A549 (cell line): Measurements from ENCODE around the gene PES1. TPM values are rescaled to one million over a fixed set of nuclear protein-coding genes. Genes with fewer than 3 reads are reported as not detected.

Experiments used
- ATAC-seq, 2 experiments: fragments of 200-7000 bp in 1 of 2; fragments of >200 bp in 1 of 2; cut with Nextera tagmentation in 1 of 2; cut with Tn5 transposase in 1 of 2; 3 replicates each; pipeline versions ENCODE4 v1.8.0 to v1.9.1; 2018 to 2020; ENCODE audit warnings: mild to moderate bottlenecking in 1 of 2, moderate library complexity in 1 of 2
- CTCF ChIA-PET: fragments of 300-600 bp; sonication (Branson Sonifier 250); formaldehyde crosslinking; extraction: SDS; loops from one replicate; lab custom pipeline; 2021; ENCODE audit warnings: antibody characterized with exemption, inconsistent platforms; lab: Yijun Ruan, JAX
- POLR2A ChIA-PET: fragments of 350-600 bp; formaldehyde crosslinking; extraction: SDS; loops from one replicate; lab custom pipeline; 2021; ENCODE audit warnings: antibody characterized with exemption, inconsistent platforms; lab: Yijun Ruan, JAX
- DNase-seq, 2 experiments: peaks; one replicate each; pipeline versions ENCODE4 v3.0.0 to v3.0.0-alpha.2; 2011 to 2016; ENCODE audit warnings: low read depth in 1 of 2, low spot score in 1 of 2
- FAIRE-seq: peaks from 2 replicates; lab custom pipeline; 2011; peaks lifted over from hg19 to GRCh38; lab: Jason Lieb, UNC
- H3K27ac ChIP-seq, 2 experiments: fragments of >200 bp; sonication (Bioruptor Twin); formaldehyde crosslinking; 3 replicates each; pipeline ENCODE4 v1.5.1; 2016 to 2017
- H3K4me1 ChIP-seq: fragments of >200 bp; sonication (Bioruptor Twin); formaldehyde crosslinking; 3 replicates; pipeline ENCODE4 v1.6.1; 2016
- H3K4me2 ChIP-seq: fragments of >200 bp; sonication (Bioruptor Twin); formaldehyde crosslinking; 3 replicates; pipeline ENCODE4 v1.6.1; 2016
- H3K4me3 ChIP-seq: fragments of >200 bp; sonication (Bioruptor Twin); formaldehyde crosslinking; 3 replicates; pipeline ENCODE4 v1.5.1; 2016
- H3K9me3 ChIP-seq: fragments of >200 bp; sonication (Bioruptor Twin); formaldehyde crosslinking; 3 replicates; pipeline ENCODE4 v1.6.1; 2016
- CHD2 ChIP-seq: fragments of 150-350 bp; IDR thresholded peaks from 2 replicates; pipeline ENCODE4 v1.6.1; 2014; ENCODE audit warnings: low read length; ENCODE audit not compliant: partially characterized antibody
- CHD4 ChIP-seq: fragments of 200-600 bp; sonication (generic); IDR thresholded peaks from 2 replicates; pipeline ENCODE4 v1.6.1; 2016; ENCODE audit warnings: antibody characterized with exemption, mild to moderate bottlenecking, borderline replicate concordance
- ESRRA ChIP-seq: fragments of 150-350 bp; IDR thresholded peaks from 2 replicates; pipeline ENCODE4 v1.6.1; 2014; ENCODE audit warnings: mild to moderate bottlenecking, low read length, borderline replicate concordance
- FOSB ChIP-seq: fragments of 250-450 bp; sonication (Bioruptor Pico); IDR thresholded peaks from 2 replicates; pipeline ENCODE4 v1.5.0; 2020; ENCODE audit warnings: mild to moderate bottlenecking, moderate library complexity
- FOSL2 ChIP-seq, 2 experiments: fragments of 450-650 bp in 1 of 2; fragments of >200 bp in 1 of 2; sonication (Bioruptor Twin) in 1 of 2; formaldehyde crosslinking; IDR thresholded peaks; 2 replicates each; pipeline versions ENCODE4 v1.5.0 to v1.6.1; 2016 to 2020; ENCODE audit warnings: mild to moderate bottlenecking in 1 of 2, moderate library complexity in 1 of 2
- FOXS1 ChIP-seq: fragments of 250-450 bp; sonication (Bioruptor Pico); IDR thresholded peaks from 2 replicates; pipeline ENCODE4 v1.5.0; 2020; ENCODE audit warnings: mild to moderate bottlenecking, moderate library complexity
- HOXB5 ChIP-seq: fragments of 250-450 bp; sonication (Bioruptor Pico); IDR thresholded peaks from 2 replicates; pipeline ENCODE4 v1.5.0; 2020; ENCODE audit warnings: mild to moderate bottlenecking, moderate library complexity
- MAZ ChIP-seq: fragments of 150-350 bp; IDR thresholded peaks from 2 replicates; pipeline ENCODE4 v1.6.1; 2014; ENCODE audit warnings: antibody characterized with exemption, low read depth, low read length, borderline replicate concordance
- MYC ChIP-seq: IDR thresholded peaks from 2 replicates; pipeline ENCODE4 v1.6.1; 2012; ENCODE audit warnings: mild to moderate bottlenecking, inconsistent platforms, low read length, improper control_type of control experiment, borderline replicate concordance
- PHF8 ChIP-seq: fragments of 200-600 bp; sonication (generic); IDR thresholded peaks from 2 replicates; pipeline ENCODE4 v1.6.1; 2016; ENCODE audit warnings: low read depth, mild to moderate bottlenecking, antibody characterized with exemption, moderate library complexity, borderline replicate concordance
- POLR2A ChIP-seq: IDR thresholded peaks from 2 replicates; pipeline ENCODE4 v1.6.1; 2012; ENCODE audit warnings: mild to moderate bottlenecking, low read length
- POLR2AphosphoS2 ChIP-seq: conservative IDR thresholded peaks from 2 replicates; pipeline ENCODE4 v1.6.1; 2012; ENCODE audit warnings: low read length, improper control_type of control experiment, inconsistent platforms
- SMC3 ChIP-seq: fragments of >200 bp; sonication (Bioruptor Twin); formaldehyde crosslinking; IDR thresholded peaks from 3 replicates; pipeline ENCODE4 v1.6.1; 2018; ENCODE audit warnings: inconsistent platforms
- TP53 ChIP-seq: fragments of 250-450 bp; sonication (Bioruptor Pico); IDR thresholded peaks from 2 replicates; pipeline ENCODE4 v1.5.0; 2021; ENCODE audit warnings: mild to moderate bottlenecking, moderate library complexity
- ZC3H11A ChIP-seq: fragments of 450-650 bp; IDR thresholded peaks from 2 replicates; pipeline ENCODE4 v1.6.1; 2014; ENCODE audit warnings: antibody characterized with exemption, mild to moderate bottlenecking
- ZFP36 ChIP-seq: fragments of 450-650 bp; IDR thresholded peaks from 2 replicates; pipeline ENCODE4 v1.6.1; 2014; ENCODE audit warnings: borderline replicate concordance; ENCODE audit not compliant: partially characterized antibody
- WGBS: methylation state at CpG from one replicate; pipeline ENCODE4 v1.1.6; 2017; ENCODE audit errors: missing lambda C conversion rate; 5-methylcytosine and 5-hydroxymethylcytosine counted together
- polyA plus RNA-seq, 4 experiments: library from polyadenylated mRNA; depleted of rRNA in 3 of 4; stranded (reverse); fragments of >200 nt; fragmentation: RNase III in 1 of 4; extraction: RNeasy Plus Mini Kit Qiagen cat#74134 plus additional on column Dnase treatment in 1 of 4; gene quantifications; 2 replicates in 3 of 4; 3 replicates in 1 of 4; pipeline ENCODE4 v1.2.3, GENCODE V29; 2011 to 2017
- TF ChIP-seq, protein P1 (sequence below): IDR thresholded peaks from 2 replicates; pipeline ENCODE4 v1.6.1; 2012
- TF ChIP-seq, protein P2 (sequence below): fragments of 150-350 bp; IDR thresholded peaks from 2 replicates; pipeline ENCODE4 v1.6.1; 2014; ENCODE audit warnings: low read depth, mild to moderate bottlenecking, low read length
- TF ChIP-seq, protein P3 (sequence below): IDR thresholded peaks from 2 replicates; pipeline ENCODE4 v1.6.1; 2012; ENCODE audit warnings: low read depth, borderline replicate concordance
- TF ChIP-seq, protein P4 (sequence below): fragments of >200 bp; sonication (Bioruptor Twin); formaldehyde crosslinking; IDR thresholded peaks from 3 replicates; pipeline ENCODE4 v1.6.1; 2016
- TF ChIP-seq, protein P5 (sequence below): fragments of 450-650 bp; IDR thresholded peaks from 2 replicates; pipeline ENCODE4 v1.6.1; 2014; ENCODE audit warnings: antibody characterized with exemption
- TF ChIP-seq, protein P6 (sequence below): fragments of 250-450 bp; sonication (Bioruptor Pico); IDR thresholded peaks from 2 replicates; pipeline ENCODE4 v1.5.0; 2020; ENCODE audit warnings: low read depth, mild to moderate bottlenecking, moderate library complexity

PES1 gene
- polyA plus RNA-seq, 2 of the 4 experiments (the other 2 are of a cell fraction), result 107 to 111 TPM

DNA sequence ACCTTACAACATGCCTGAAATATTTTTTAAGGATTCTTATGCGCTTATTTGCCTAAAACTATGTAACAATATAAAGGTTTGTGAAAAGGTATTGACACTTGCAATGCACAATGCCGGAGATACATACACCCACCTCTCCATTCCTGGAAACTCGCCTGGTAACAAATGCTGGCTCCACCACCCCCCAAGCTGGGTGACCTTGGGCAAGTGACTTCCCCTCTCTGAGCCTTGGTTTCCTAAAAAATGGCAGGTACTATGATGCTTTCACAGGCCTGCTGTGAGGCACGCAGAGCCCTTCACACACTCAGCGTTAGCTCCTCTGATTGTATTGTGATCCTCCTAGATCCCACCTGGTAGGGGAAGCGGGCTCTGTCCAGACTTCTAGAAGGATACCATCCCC is 19.5 kb downstream of the PES1 start:
- Histone ChIP-seq H3K9me3 (no peaks in the 10 kb centered on the region), H3K4me1 (peaks cover 38% of the 10 kb centered on the region)
- 77% methylated on average over 6 of the region's 6 CpGs for WGBS
- TF ChIP-seq MAZ (no peak), FOXS1 (CRISPR knock-in tag) (no peak), HOXB5 (CRISPR knock-in tag) (no peak), ZFP36 (no peak)
- TF ChIP-seq, all 56 proteins: peak for 0
- ATAC-seq (no peak), FAIRE-seq (no peak), DNase-seq (no peak)
- Histone ChIP-seq H3K4me3 (peak overlapping the region; percentile 25; the same call in 2 of the 3 replicates), H3K4me2 (peak overlapping the region; percentile 99), H3K27ac (peak overlapping the region; percentile 98)
- POLR2A ChIA-PET, result interaction anchor here (0.5 kb wide), 1 partner anchor 349 kb away, joined by 4 read pairs; no protein-coding TSS in a partner anchor
- CTCF ChIA-PET, result interaction anchor here (0.8 to 1.6 kb wide), 3 partner anchors 18 to 127 kb away, joined by 3 read pairs; no protein-coding TSS in a partner anchor

DNA sequence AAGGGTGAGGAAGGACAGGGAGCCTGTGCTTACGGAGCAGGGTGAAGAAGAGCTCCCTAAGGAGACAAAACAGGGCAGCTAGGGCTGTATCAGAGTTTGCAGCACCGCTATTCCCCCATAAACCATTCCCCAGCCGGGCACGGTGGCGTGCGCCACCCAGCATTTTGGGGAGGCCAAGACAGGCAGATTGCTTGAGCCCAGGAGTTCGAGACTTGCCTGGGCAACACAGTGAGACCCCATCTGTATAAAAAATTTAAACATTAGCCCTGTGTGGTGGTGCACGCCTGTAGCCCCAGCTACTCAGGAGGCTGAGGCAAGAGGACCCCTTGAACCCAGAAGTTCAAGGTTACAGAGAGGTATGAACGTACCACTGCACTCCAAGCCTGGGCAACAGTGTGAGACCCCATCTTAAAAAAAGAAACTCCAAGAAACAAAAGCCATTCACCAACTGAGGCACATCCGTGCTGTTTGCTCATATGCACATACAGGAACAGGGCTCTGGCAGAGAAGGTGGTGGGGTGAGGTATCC is 22.0 kb downstream of the PES1 start:
- CTCF ChIA-PET, result interaction anchor here (0.7 to 1.3 kb wide), 2 partner anchors 184 to 185 kb away, joined by 4 read pairs; no protein-coding TSS in a partner anchor
- Histone ChIP-seq H3K4me1 (peaks cover 55% of the 10 kb centered on the region), H3K4me3 (no peak overlapping the region), H3K9me3 (no peaks in the 10 kb centered on the region), H3K4me2 (no peak overlapping the region), H3K27ac (no peak overlapping the region)
- 94% methylated on average over 10 of the region's 10 CpGs for WGBS
- no peak for FAIRE-seq
- ATAC-seq, result no peak
- POLR2A ChIA-PET, result interaction anchor here (1.0 kb wide), 1 partner anchor 98 kb away, joined by 3 read pairs; the partner anchor contains the start of gene DUSP18
- DNase-seq, result no peak
- TF ChIP-seq POLR2A, result no peak
- TF ChIP-seq, protein P1, sequence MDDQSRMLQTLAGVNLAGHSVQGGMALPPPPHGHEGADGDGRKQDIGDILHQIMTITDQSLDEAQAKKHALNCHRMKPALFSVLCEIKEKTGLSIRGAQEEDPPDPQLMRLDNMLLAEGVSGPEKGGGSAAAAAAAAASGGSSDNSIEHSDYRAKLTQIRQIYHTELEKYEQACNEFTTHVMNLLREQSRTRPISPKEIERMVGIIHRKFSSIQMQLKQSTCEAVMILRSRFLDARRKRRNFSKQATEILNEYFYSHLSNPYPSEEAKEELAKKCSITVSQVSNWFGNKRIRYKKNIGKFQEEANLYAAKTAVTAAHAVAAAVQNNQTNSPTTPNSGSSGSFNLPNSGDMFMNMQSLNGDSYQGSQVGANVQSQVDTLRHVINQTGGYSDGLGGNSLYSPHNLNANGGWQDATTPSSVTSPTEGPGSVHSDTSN, result no peak
- TF ChIP-seq MYC, result no peak
- TF ChIP-seq ZC3H11A, result no peak
- no peak for TF ChIP-seq CHD2
- TF ChIP-seq, protein P2, sequence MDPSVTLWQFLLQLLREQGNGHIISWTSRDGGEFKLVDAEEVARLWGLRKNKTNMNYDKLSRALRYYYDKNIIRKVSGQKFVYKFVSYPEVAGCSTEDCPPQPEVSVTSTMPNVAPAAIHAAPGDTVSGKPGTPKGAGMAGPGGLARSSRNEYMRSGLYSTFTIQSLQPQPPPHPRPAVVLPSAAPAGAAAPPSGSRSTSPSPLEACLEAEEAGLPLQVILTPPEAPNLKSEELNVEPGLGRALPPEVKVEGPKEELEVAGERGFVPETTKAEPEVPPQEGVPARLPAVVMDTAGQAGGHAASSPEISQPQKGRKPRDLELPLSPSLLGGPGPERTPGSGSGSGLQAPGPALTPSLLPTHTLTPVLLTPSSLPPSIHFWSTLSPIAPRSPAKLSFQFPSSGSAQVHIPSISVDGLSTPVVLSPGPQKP, result no peak
- TF ChIP-seq POLR2AphosphoS2, result no peak
- no peak for TF ChIP-seq FOXS1 (CRISPR knock-in tag)
- no peak for TF ChIP-seq FOSB (CRISPR knock-in tag)
- TF ChIP-seq ESRRA, result no peak
- TF ChIP-seq MAZ, result no peak
- TF ChIP-seq TP53, result no peak
- no peak for TF ChIP-seq CHD4
- no peak for TF ChIP-seq FOSL2 (IDR thresholded peaks at IDR 0.05)
- no peak for TF ChIP-seq FOSL2 (CRISPR knock-in tag; IDR thresholded peaks at IDR 0.05)

DNA sequence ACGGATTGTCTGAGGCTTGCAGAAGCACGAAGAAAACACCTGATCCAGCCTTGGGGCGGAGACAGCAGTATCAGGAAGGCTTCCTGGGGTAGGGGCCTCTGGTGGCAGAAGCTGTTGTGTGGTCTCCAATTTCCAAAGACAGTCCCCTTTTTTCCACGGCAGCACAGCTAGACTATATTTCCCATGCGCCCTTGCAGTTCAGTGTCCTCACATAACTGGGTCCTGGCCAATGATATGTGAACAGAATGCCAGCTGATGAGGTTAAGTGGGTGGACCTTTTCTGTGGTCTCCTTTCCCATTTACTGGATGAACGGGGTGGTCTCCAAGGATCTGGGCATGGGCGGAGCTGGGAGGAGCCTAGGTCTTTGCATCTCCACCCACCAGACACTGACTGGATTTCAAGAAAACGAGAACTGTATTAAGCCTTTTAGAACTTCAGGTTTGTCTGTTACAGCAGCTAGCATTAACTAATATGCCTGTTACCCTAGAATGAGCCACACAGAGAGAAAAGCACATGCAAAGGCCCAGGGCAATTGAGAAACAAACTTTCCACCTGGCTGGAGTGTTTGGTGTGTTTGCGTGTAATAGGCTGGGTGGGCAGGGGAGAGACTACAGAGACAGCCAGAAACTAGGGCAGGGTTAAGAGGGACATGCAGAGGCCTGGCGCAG is 23.4 kb downstream of the PES1 start:
- peaks cover 57% of the 10 kb centered on the region for H3K4me1 ChIP-seq
- WGBS, result 92% methylated on average over 9 of the region's 10 CpGs
- H3K4me2 ChIP-seq, result no peak overlapping the region
- TF ChIP-seq, protein P3, sequence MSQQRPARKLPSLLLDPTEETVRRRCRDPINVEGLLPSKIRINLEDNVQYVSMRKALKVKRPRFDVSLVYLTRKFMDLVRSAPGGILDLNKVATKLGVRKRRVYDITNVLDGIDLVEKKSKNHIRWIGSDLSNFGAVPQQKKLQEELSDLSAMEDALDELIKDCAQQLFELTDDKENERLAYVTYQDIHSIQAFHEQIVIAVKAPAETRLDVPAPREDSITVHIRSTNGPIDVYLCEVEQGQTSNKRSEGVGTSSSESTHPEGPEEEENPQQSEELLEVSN, result no peak
- TF ChIP-seq, protein P4, sequence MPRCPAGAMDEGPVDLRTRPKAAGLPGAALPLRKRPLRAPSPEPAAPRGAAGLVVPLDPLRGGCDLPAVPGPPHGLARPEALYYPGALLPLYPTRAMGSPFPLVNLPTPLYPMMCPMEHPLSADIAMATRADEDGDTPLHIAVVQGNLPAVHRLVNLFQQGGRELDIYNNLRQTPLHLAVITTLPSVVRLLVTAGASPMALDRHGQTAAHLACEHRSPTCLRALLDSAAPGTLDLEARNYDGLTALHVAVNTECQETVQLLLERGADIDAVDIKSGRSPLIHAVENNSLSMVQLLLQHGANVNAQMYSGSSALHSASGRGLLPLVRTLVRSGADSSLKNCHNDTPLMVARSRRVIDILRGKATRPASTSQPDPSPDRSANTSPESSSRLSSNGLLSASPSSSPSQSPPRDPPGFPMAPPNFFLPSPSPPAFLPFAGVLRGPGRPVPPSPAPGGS, result no peak
- TF ChIP-seq, protein P5, sequence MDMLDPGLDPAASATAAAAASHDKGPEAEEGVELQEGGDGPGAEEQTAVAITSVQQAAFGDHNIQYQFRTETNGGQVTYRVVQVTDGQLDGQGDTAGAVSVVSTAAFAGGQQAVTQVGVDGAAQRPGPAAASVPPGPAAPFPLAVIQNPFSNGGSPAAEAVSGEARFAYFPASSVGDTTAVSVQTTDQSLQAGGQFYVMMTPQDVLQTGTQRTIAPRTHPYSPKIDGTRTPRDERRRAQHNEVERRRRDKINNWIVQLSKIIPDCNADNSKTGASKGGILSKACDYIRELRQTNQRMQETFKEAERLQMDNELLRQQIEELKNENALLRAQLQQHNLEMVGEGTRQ, result no peak
- TF ChIP-seq, protein P6, sequence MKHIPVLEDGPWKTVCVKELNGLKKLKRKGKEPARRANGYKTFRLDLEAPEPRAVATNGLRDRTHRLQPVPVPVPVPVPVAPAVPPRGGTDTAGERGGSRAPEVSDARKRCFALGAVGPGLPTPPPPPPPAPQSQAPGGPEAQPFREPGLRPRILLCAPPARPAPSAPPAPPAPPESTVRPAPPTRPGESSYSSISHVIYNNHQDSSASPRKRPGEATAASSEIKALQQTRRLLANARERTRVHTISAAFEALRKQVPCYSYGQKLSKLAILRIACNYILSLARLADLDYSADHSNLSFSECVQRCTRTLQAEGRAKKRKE (CRISPR knock-in tag), result no peak
- no peak for TF ChIP-seq PHF8
- no peak for TF ChIP-seq ESRRA
- TF ChIP-seq SMC3, result no peak

More for the DNA sequence above, 23.4 kb downstream of the PES1 start:
- Histone ChIP-seq H3K27ac (no peak overlapping the region), H3K4me3 (no peak overlapping the region), H3K9me3 (no peaks in the 10 kb centered on the region)
- ChIA-PET CTCF (interaction anchor here (0.6 kb wide), 1 partner anchor 123 kb away, joined by 3 read pairs; no protein-coding TSS in a partner anchor), POLR2A (interaction anchor here (0.5 kb wide), 1 partner anchor 143 kb away, joined by 5 read pairs; the partner anchor contains the start of gene MTFP1)
- no peak for ATAC-seq
- DNase-seq, result no peak
- FAIRE-seq, result no peak
